Esophagus squamous epithelium (tissue), 5 donors: ENCODE measurements around the gene NRCAM. TPM values are rescaled to one million over a fixed set of nuclear protein-coding genes. Genes with fewer than 3 reads are reported as not detected.

Source experiments
- DNase-seq: peaks from one replicate; lab custom pipeline; 2025; lab: John Stamatoyannopoulos, UW
- H3K27ac ChIP-seq, 4 donors: fragments of 200-600 bp; sonication (generic); one replicate each; pipeline ENCODE4 v1.5.1; 2016 to 2019; ENCODE audit warnings: mild to moderate bottlenecking in 1 of 4
- H3K27me3 ChIP-seq, 4 donors: fragments of 200-600 bp; sonication (generic); 1 replicate in 3 of 4; 2 replicates in 1 of 4; pipeline versions ENCODE4 v1.5.1 to v1.6.0; 2017 to 2021; ENCODE audit warnings: antibody characterized with exemption in 1 of 4
- H3K36me3 ChIP-seq, 3 donors: fragments of 200-600 bp; sonication (generic); one replicate each; pipeline ENCODE4 v1.5.1; 2016 to 2019
- H3K4me1 ChIP-seq, 3 donors: fragments of 200-600 bp; sonication (generic); one replicate each; pipeline ENCODE4 v1.5.1; 2017 to 2019
- H3K4me3 ChIP-seq, 4 donors: fragments of 200-600 bp; sonication (generic); 1 replicate in 3 of 4; 2 replicates in 1 of 4; pipeline ENCODE4 v1.5.1; 2016 to 2019; ENCODE audit warnings: mild to moderate bottlenecking in 2 of 4, moderate library complexity in 1 of 4
- H3K9me3 ChIP-seq, 3 donors: fragments of 200-600 bp; sonication (generic); one replicate each; pipeline ENCODE4 v1.5.1; 2016 to 2019
- POLR2A ChIP-seq, 4 donors: fragments of 450-650 bp; IDR thresholded peaks; one replicate each; pipeline ENCODE4 v1.6.1; 2017; ENCODE audit warnings: antibody characterized with exemption in 4 of 4, mild to moderate bottlenecking in 4 of 4, moderate library complexity in 3 of 4
- WGBS, 2 donors: methylation state at CpG; one replicate each; pipeline ENCODE4 v1.1.5; 2018; 5-methylcytosine and 5-hydroxymethylcytosine counted together
- intact Hi-C: fragments of 100-400 bp; cut with DNase I; formaldehyde crosslinking; loops from one replicate; pipeline ENCODE4 v1.15.0; 2022
- total RNA-seq, 4 donors: library from RNA; depleted of rRNA; stranded (reverse); fragments of >200 nt; gene quantifications; one replicate each; pipeline ENCODE4 v1.1.0, GENCODE V29; 2016
- TF ChIP-seq, protein P1 (sequence below), 6 experiments: fragments of 450-650 bp in 4 of 6; fragments of 200-600 bp in 2 of 6; sonication (generic) in 2 of 6; IDR thresholded peaks; one replicate each; pipeline ENCODE4 v1.5.1; 2016 to 2019; ENCODE audit warnings: antibody characterized with exemption in 6 of 6, mild to moderate bottlenecking in 4 of 6, moderate library complexity in 4 of 6
- donor health status: DM: yes; HTN: yes; CAD: no.

Gene NRCAM
- total RNA-seq, 4 donors from 2014 or later = 1.5 to 9.8 (median 6.3) TPM; not detected in 1

DNA sequence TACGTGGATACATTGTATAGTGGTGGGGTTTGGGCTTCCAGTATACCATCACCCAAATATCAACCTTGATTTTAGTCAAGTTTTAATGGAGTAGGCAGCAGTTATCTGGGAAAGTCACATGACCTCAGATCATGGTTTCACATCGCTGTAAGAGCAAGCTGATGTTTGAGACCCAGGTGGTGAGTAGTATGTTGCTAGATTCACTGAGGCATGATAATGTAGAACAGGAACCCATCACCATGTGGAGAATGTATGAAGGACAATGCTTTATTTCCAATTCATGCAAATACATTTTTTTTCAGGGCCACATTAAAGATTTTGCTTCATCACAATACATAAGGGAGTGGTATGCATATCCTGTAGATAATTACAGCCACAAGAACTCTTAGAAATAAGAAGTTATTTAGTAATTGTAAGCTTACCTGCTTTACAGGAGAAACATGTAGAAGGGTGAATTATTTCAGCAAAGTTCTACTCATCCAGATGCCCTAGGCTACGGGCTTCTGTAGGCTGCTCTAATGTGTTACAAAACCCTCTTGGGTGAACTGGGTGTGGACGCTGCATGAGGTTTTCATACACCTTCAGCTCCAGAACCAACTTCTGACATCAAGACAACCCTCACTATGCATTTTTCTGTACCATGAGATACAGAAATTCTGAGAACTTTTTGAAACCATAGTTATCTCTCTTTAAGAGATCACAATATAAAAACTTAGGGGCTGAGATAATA lies 298.5 kb downstream of the NRCAM start:
- H3K4me1 ChIP-seq = no peaks in the 10 kb centered on the region
- H3K27ac ChIP-seq = no peak overlapping the region
- no peaks in the 10 kb centered on the region for H3K9me3 ChIP-seq
- no peak for TF ChIP-seq POLR2A (IDR thresholded peaks at IDR 0.05)
- TF ChIP-seq, protein P1, sequence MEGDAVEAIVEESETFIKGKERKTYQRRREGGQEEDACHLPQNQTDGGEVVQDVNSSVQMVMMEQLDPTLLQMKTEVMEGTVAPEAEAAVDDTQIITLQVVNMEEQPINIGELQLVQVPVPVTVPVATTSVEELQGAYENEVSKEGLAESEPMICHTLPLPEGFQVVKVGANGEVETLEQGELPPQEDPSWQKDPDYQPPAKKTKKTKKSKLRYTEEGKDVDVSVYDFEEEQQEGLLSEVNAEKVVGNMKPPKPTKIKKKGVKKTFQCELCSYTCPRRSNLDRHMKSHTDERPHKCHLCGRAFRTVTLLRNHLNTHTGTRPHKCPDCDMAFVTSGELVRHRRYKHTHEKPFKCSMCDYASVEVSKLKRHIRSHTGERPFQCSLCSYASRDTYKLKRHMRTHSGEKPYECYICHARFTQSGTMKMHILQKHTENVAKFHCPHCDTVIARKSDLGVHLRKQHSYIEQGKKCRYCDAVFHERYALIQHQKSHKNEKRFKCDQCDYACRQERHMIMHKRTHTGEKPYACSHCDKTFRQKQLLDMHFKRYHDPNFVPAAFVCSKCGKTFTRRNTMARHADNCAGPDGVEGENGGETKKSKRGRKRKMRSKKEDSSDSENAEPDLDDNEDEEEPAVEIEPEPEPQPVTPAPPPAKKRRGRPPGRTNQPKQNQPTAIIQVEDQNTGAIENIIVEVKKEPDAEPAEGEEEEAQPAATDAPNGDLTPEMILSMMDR (IDR thresholded peaks at IDR 0.05) = no peak
- no peaks in the 10 kb centered on the region for H3K36me3 ChIP-seq
- DNase-seq = no peak
- H3K27me3 ChIP-seq = no peaks in the 10 kb centered on the region
- no peak overlapping the region for H3K4me3 ChIP-seq
- intact Hi-C loops = no loop called here
- 69 to 79% methylated on average over 4 of the region's 4 CpGs for WGBS, 2 donors

DNA sequence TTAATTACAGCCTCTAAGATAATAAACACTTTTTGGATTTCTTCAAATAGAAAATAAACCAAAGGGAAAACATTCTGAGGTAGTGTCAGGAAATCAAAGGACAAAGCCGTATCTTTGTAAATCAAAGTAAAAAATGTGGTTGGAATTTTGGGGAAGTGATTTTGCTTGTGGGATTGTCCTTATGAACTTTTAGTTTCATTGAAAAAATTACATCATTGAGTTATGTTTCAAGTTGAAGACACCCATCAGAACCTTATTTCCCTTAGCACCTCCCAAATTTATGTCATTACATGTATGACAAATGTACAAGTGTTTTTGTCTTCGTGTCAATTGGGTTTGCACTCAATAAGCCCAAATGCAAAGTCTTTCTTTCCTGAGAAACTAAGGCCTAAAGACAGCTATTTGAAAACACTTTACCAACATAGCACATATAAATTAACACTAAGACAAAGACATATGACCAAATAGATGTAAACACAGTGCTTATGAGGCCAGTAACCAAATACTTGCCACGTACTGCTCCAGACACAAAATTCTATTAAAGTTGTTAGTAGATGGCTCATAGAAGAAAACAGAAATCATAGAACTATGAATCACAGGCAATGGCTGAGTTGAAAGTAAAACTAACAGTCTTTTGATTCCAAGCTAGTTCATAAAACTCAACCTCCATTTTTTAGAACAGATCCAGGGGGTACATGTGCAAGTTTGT lies 299.2 kb downstream of the NRCAM start:
- Histone ChIP-seq H3K4me1 (no peaks in the 10 kb centered on the region), H3K27ac (no peak overlapping the region), H3K9me3 (no peaks in the 10 kb centered on the region), H3K36me3 (no peaks in the 10 kb centered on the region), H3K4me3 (no peak overlapping the region), H3K27me3 (no peaks in the 10 kb centered on the region)
- TF ChIP-seq POLR2A (IDR thresholded peaks at IDR 0.05) = no peak
- TF ChIP-seq, protein P1 (IDR thresholded peaks at IDR 0.05) = no peak
- intact Hi-C loops = no loop called here
- DNase-seq = no peak
- WGBS, 2 donors = 72 to 77% methylated on average over 3 of the region's 3 CpGs

DNA sequence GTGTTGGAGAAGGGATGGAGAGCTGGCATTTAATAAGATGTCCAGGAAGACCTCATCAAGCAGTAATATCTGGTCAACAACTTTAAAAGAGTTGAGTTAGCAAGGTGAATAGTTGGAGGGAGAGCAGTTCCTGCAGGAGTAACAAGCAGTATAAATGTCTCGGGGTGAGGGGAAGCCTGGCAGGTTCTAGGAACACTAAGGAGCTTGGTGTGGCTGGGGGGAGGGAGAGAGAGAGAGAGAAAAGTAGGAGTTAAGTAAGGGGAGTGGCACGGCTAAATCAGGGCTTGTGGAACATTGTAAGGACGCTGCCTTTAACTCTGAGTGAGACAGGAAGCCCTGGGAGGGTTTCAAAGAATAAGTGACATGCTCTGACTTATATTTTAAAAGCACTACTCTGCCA lies 304.0 kb downstream of the NRCAM start:
- Histone ChIP-seq H3K4me1 (no peaks in the 10 kb centered on the region), H3K27ac (no peak overlapping the region), H3K4me3 (no peak overlapping the region), H3K27me3 (no peaks in the 10 kb centered on the region), H3K36me3 (no peaks in the 10 kb centered on the region), H3K9me3 (no peaks in the 10 kb centered on the region)
- intact Hi-C loops = no loop called here
- TF ChIP-seq, protein P1 (IDR thresholded peaks at IDR 0.05) = no peak
- TF ChIP-seq POLR2A (IDR thresholded peaks at IDR 0.05) = no peak
- DNase-seq = no peak
- 51 to 73% methylated on average over 3 of the region's 3 CpGs for WGBS, 2 donors

DNA sequence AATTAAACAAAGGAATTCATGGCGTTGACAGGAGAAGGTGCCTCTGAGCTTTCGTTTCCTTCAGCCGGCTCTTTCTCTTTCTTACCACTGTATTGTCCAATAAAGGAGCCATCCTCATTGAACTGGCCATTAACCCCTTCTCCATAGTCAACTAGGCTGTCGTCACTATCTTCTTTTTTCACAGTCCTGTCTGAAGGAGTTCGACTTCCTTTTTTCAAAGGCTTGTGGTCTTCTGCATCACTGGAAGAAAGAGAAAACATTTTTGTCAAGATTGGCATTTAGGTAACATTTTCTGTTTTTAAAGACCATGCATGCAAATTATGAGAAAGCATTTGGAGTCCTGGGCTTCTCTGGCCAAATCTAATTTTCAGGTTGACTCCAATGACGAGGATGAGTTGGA lies 306.3 kb downstream of the NRCAM start:
- peaks cover 3 to 16% (median 6%) of the 10 kb centered on the region in 3 donors for H3K4me1 ChIP-seq
- 53 to 74% methylated on average over 6 of the region's 6 CpGs for WGBS, 2 donors
- no peaks in the 10 kb centered on the region for H3K27me3 ChIP-seq
- no peak overlapping the region for H3K27ac ChIP-seq
- no peak for DNase-seq
- TF ChIP-seq POLR2A (IDR thresholded peaks at IDR 0.05) = no peak
- TF ChIP-seq, protein P1 (IDR thresholded peaks at IDR 0.05) = no peak
- intact Hi-C loops = no loop called here
- no peaks in the 10 kb centered on the region for H3K9me3 ChIP-seq
- no peaks in the 10 kb centered on the region for H3K36me3 ChIP-seq
- no peak overlapping the region for H3K4me3 ChIP-seq

DNA sequence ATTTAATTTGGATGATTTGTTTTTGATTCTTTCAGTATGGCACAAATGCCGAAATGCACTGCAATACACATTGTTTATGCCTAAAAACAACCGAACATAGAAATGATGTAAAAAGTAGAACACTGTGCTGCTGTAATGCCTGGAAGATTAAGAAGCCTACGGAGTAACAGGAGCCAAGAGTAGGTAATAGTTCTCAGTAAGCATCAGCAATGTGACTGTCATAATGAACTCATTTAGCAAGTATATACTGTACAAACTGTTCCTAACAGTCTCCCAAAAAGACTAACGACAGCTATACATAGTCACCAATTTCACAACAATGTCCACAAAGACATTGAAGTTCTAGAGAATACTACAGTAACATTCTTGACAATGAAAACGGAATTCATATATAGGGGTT lies 307.1 kb downstream of the NRCAM start:
- Histone ChIP-seq H3K4me1 (peaks cover 3 to 17% (median 6%) of the 10 kb centered on the region in 3 donors), H3K4me3 (no peak overlapping the region), H3K27me3 (peaks cover 0 to under 1% (median 0%) of the 10 kb centered on the region in 4 donors), H3K36me3 (no peaks in the 10 kb centered on the region), H3K9me3 (no peaks in the 10 kb centered on the region), H3K27ac (no peak overlapping the region)
- 66 to 76% methylated on average over 5 of the region's 5 CpGs for WGBS, 2 donors
- intact Hi-C loops = no loop called here
- TF ChIP-seq, protein P1 (IDR thresholded peaks at IDR 0.05) = no peak
- TF ChIP-seq POLR2A (IDR thresholded peaks at IDR 0.05) = no peak
- no peak for DNase-seq
